ENCODE measurements around the gene HNMT. TPM values are rescaled to one million over a fixed set of nuclear protein-coding genes. Genes with fewer than 3 reads are reported as not detected.

The HNMT gene
- total RNA-seq (2016; rRNA removed; fragmentation: Illumina TruSeq; extraction: Trizol) (309 and 372 TPM in 2 replicates), polyA plus RNA-seq (2011; rRNA removed) (259 and 279 TPM in 2 replicates), polyA minus RNA-seq (2011; rRNA and poly(A)+ RNA removed; ENCODE audit: low replicate concordance) (14.7 and 77.3 TPM in 2 replicates), Bru-seq, nascent RNA (percentile 99 among the genes with signal in this experiment), BruChase-seq, experiment 1, labeled RNA remaining after a 6-hour chase (percentile 94 among the genes with signal in this experiment), BruChase-seq, experiment 2, labeled RNA remaining after a 2-hour chase (percentile 96 among the genes with signal in this experiment)
- 103 and 116 TPM in 2 replicates for total RNA-seq (2016; cell fraction: cytosol; rRNA removed; fragmentation: Illumina TruSeq; extraction: Trizol; ENCODE audit: low read depth)
- total RNA-seq (2016; cell fraction: insoluble cytoplasmic fraction; rRNA removed; fragmentation: Illumina TruSeq; extraction: Trizol), result 312 and 373 TPM in 2 replicates
- 157 and 177 TPM in 2 replicates for total RNA-seq (2016; cell fraction: membrane; rRNA removed; fragmentation: Illumina TruSeq; extraction: Trizol)
- 234 and 240 TPM in 2 replicates for total RNA-seq (2016; cell fraction: nucleus; rRNA removed; fragmentation: Illumina TruSeq; extraction: Trizol)
- 170 and 271 TPM in 2 replicates for polyA plus RNA-seq (2011; cell fraction: cytosol; rRNA removed)
- 129 and 171 TPM in 2 replicates for polyA plus RNA-seq (2011; cell fraction: nucleus; rRNA removed)
- 561 and 648 TPM in 2 replicates for polyA plus RNA-seq (2012)
- polyA plus RNA-seq (2016; cell fraction: cytosol; fragmentation: Illumina TruSeq; extraction: Trizol; ENCODE audit: low read depth), result 80.3 and 85.6 TPM in 2 replicates
- 297 and 326 TPM in 2 replicates for polyA plus RNA-seq (2016; cell fraction: insoluble cytoplasmic fraction; fragmentation: Illumina TruSeq; extraction: Trizol; ENCODE audit: low read depth)
- 111 and 113 TPM in 2 replicates for polyA plus RNA-seq (2016; cell fraction: membrane; fragmentation: Illumina TruSeq; extraction: Trizol; ENCODE audit: low read depth)
- 221 and 224 TPM in 2 replicates for polyA plus RNA-seq (2016; cell fraction: nucleus; fragmentation: Illumina TruSeq; extraction: Trizol; ENCODE audit: insufficient read depth, low read depth)
- polyA minus RNA-seq (2011; cell fraction: cytosol; rRNA and poly(A)+ RNA removed), result 111 and 128 TPM in 2 replicates
- 529 and 697 TPM in 2 replicates for polyA minus RNA-seq (2011; cell fraction: nucleus; rRNA and poly(A)+ RNA removed)
- long read RNA-seq, experiment 1, transcript HNMT-201 (2 exons, 504 nt), result minor isoform, 30 of 234 reads
- long read RNA-seq, experiment 1, transcript HNMT-202 (6 exons, 3,295 nt), result major isoform, 175 of 234 reads
- long read RNA-seq, experiment 1, partial matches to known transcripts, result 9 of 234 reads
- long read RNA-seq, experiment 1, other reads (novel, unspliced or antisense), result 16 of 234 reads
- long read RNA-seq, experiment 2, transcript HNMT-202 (6 exons, 3,295 nt), result minor isoform, 65 of 296 reads
- long read RNA-seq, experiment 2, transcript HNMT-201 (2 exons, 504 nt), result major isoform, 110 of 296 reads
- long read RNA-seq, experiment 2, partial matches to known transcripts, result 49 of 296 reads
- long read RNA-seq, experiment 2, other reads (novel, unspliced or antisense), result 71 of 296 reads

DNA sequence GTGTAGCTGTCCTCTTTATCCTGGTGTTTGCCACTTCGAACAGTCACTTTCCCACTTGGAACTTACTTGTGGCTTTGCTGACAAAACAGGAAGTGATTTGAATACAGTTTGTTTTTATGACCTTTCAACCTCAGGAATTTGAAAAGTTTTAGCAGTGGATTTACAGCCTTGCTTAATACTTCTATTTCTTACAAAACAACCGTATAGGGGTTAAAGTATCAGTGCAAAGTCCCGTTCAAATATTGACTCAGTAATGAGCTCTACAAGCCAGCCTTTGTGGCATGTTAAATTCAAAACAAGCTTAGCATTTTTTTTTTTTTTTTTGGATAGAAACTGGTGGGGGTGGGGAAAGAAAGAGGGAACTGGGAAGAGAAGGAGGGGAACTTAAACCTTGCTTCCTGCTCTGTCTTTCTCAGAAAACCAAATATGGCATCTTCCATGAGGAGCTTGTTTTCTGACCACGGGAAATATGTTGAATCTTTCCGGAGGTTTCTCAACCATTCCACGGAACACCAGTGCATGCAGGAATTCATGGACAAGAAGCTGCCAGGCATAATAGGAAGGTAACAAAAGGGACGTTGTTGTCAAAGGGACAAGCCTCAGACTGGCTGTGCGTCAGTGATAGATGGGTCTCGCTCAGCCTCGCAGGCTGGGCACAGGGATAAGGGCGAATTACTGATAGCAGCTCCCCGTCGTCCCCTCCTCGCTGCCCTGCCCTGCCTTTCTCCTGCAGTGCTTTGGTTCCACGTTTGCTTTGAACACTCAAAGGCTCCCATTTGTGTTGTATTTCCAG lies at the start of gene HNMT:
TSS of gene HNMT (plus strand) at position 408 of the 793 bp plus-strand sequence. CDS start at position 427, 19 bp downstream.
- in situ Hi-C loops (cut with HindIII; ENCODE audit: extremely low pct_ligation_motif_present, low pct_unique_long_range_greater_than_20kb), result no loop called here
- BruUV-seq (replicated peaks), result no TSS peak
- TF ChIP-seq, protein P1, sequence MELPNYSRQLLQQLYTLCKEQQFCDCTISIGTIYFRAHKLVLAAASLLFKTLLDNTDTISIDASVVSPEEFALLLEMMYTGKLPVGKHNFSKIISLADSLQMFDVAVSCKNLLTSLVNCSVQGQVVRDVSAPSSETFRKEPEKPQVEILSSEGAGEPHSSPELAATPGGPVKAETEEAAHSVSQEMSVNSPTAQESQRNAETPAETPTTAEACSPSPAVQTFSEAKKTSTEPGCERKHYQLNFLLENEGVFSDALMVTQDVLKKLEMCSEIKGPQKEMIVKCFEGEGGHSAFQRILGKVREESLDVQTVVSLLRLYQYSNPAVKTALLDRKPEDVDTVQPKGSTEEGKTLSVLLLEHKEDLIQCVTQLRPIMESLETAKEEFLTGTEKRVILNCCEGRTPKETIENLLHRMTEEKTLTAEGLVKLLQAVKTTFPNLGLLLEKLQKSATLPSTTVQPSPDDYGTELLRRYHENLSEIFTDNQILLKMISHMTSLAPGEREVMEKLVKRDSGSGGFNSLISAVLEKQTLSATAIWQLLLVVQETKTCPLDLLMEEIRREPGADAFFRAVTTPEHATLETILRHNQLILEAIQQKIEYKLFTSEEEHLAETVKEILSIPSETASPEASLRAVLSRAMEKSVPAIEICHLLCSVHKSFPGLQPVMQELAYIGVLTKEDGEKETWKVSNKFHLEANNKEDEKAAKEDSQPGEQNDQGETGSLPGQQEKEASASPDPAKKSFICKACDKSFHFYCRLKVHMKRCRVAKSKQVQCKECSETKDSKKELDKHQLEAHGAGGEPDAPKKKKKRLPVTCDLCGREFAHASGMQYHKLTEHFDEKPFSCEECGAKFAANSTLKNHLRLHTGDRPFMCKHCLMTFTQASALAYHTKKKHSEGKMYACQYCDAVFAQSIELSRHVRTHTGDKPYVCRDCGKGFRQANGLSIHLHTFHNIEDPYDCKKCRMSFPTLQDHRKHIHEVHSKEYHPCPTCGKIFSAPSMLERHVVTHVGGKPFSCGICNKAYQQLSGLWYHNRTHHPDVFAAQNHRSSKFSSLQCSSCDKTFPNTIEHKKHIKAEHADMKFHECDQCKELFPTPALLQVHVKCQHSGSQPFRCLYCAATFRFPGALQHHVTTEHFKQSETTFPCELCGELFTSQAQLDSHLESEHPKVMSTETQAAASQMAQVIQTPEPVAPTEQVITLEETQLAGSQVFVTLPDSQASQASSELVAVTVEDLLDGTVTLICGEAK (IDR thresholded peaks at IDR 0.05), result no peak
- TF ChIP-seq, protein P1 (CRISPR knock-in tag; IDR thresholded peaks at IDR 0.05), result peak; percentile 65; the same call in 1 of the 2 replicates
- TF ChIP-seq ZNF350 (CRISPR knock-in tag; IDR thresholded peaks at IDR 0.05; ENCODE audit: borderline replicate concordance, low read depth) (peak; percentile 93; the same call in 1 of the 2 replicates), RXRB (CRISPR knock-in tag; IDR thresholded peaks at IDR 0.05; ENCODE audit: borderline replicate concordance) (peak; percentile 93)
- TF ChIP-seq, protein P2, sequence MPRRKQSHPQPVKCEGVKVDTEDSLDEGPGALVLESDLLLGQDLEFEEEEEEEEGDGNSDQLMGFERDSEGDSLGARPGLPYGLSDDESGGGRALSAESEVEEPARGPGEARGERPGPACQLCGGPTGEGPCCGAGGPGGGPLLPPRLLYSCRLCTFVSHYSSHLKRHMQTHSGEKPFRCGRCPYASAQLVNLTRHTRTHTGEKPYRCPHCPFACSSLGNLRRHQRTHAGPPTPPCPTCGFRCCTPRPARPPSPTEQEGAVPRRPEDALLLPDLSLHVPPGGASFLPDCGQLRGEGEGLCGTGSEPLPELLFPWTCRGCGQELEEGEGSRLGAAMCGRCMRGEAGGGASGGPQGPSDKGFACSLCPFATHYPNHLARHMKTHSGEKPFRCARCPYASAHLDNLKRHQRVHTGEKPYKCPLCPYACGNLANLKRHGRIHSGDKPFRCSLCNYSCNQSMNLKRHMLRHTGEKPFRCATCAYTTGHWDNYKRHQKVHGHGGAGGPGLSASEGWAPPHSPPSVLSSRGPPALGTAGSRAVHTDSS (CRISPR knock-in tag; conservative IDR thresholded peaks at IDR 0.05), result no peak

More for the DNA sequence above, at the start of gene HNMT:
- Histone ChIP-seq H3K4me3 (replicated peaks in 1 of 3; ENCODE audit: insufficient read depth in 1 of 3, low read depth in 2 of 3, low read length in 3 of 3) (peak within 1 kb of the TSS; percentile 66 to 85 (median 82)), H3K27me3 (ENCODE audit: control insufficient read depth in 1 of 2, insufficient read depth in 2 of 2, low read length in 2 of 2) (no peaks in the 10 kb centered on the region; a peak in 2 of 5 replicates), H2AFZ (ENCODE audit: low read length) (no peak within 1 kb of the TSS), H3K9ac (ENCODE audit: insufficient read depth, low read depth, low read length) (peak within 1 kb of the TSS; percentile 99), H4K20me1 (ENCODE audit: insufficient read depth, low read length) (no peaks in the 10 kb centered on the region), H3K4me1 (ENCODE audit: insufficient read depth, low read length) (peaks cover 64% of the 10 kb centered on the region), H3K36me3 (replicated peaks in 1 of 2; ENCODE audit: control insufficient read depth in 1 of 2, insufficient read depth in 2 of 2, low read length in 2 of 2) (peaks cover under 1 to 9% of the 10 kb centered on the region in 2 experiments; a peak in 4 of 5 replicates), H3K4me2 (ENCODE audit: low read depth, low read length) (peak within 1 kb of the TSS; percentile 92), H3K79me2 (ENCODE audit: insufficient read depth, low read length) (peaks cover 64% of the 10 kb centered on the region), H3K9me3 (ENCODE audit: low read length) (no peaks in the 10 kb centered on the region), H3K27ac (ENCODE audit: extremely low read length, insufficient read depth, low read length) (peak within 1 kb of the TSS; percentile 100)
- POLR2A ChIA-PET, result interaction anchor here (0.7 to 9.4 kb wide), 48 partner anchors 8 to 823 kb away, joined by 3 to 733 read pairs (median 6); no protein-coding TSS in a partner anchor
- CTCF ChIA-PET (ENCODE audit: low intra/inter-chr PET ratio, low total read pairs), result no interaction called here
- FAIRE-seq (peak; percentile 94), DNase-seq (ENCODE audit: low spot score) (peak; percentile 100), ATAC-seq (peak; percentile 96)
- intact Hi-C loops (cut with micrococcal nuclease; ENCODE audit: unreplicated experiment), result loop anchor here (1.0 to 5.0 kb wide), 6 partner anchors 21 to 528 kb away; no protein-coding TSS in a partner anchor
- WGBS (ENCODE audit: low lambda C conversion rate), result under 1% methylated on average over 15 of the region's 15 CpGs

Measured in HepG2 (cell line).